Measurements from ENCODE around the gene PALLD.

The PALLD gene

DNA sequence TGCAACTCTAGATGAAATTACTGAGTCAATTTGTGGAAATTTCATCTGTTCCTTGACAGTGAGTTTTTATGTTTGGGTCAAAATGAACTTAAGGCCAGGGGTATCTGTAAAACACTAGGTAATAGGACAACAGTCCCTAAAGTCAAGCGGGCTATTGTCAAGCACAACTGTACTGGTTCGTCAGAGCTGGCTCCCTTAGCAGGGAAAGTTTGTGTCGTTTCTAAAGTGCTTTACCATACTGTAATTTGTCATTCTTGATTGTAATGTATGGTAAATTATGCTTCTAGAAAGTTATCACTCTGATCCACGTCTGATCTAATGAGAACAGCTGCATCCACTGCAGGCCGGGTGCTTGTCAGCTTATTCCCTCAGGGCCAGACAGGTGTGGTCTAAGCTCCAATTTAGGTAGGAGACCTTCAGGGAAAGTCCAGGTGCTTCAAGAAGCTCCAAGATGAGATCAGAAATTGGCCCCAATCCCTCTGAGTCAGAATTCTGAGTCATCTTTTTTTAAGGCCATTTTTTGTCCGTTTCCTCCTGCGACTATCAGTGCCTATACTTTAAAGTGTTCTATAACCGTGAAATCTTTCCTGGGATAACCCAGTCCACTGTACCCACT, 92.2 kb downstream of the PALLD start (continued):
- TF ChIP-seq, protein P1, sequence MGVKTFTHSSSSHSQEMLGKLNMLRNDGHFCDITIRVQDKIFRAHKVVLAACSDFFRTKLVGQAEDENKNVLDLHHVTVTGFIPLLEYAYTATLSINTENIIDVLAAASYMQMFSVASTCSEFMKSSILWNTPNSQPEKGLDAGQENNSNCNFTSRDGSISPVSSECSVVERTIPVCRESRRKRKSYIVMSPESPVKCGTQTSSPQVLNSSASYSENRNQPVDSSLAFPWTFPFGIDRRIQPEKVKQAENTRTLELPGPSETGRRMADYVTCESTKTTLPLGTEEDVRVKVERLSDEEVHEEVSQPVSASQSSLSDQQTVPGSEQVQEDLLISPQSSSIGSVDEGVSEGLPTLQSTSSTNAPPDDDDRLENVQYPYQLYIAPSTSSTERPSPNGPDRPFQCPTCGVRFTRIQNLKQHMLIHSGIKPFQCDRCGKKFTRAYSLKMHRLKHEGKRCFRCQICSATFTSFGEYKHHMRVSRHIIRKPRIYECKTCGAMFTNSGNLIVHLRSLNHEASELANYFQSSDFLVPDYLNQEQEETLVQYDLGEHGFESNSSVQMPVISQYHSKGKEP (tag by site-specific recombination; IDR thresholded peaks at IDR 0.05), result no peak
- TF ChIP-seq, protein P2, sequence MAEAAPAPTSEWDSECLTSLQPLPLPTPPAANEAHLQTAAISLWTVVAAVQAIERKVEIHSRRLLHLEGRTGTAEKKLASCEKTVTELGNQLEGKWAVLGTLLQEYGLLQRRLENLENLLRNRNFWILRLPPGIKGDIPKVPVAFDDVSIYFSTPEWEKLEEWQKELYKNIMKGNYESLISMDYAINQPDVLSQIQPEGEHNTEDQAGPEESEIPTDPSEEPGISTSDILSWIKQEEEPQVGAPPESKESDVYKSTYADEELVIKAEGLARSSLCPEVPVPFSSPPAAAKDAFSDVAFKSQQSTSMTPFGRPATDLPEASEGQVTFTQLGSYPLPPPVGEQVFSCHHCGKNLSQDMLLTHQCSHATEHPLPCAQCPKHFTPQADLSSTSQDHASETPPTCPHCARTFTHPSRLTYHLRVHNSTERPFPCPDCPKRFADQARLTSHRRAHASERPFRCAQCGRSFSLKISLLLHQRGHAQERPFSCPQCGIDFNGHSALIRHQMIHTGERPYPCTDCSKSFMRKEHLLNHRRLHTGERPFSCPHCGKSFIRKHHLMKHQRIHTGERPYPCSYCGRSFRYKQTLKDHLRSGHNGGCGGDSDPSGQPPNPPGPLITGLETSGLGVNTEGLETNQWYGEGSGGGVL (tag by site-specific recombination; IDR thresholded peaks at IDR 0.05), result 0 out of 2 replicates have a peak, but pooled peaks have one; percentile 13
- peak; percentile 20; the same call in 1 of the 2 replicates for TF ChIP-seq OSR2 (tag by site-specific recombination; IDR thresholded peaks at IDR 0.05)
- TF ChIP-seq ZFP41 (tag by site-specific recombination; IDR thresholded peaks at IDR 0.05; ENCODE audit: borderline replicate concordance), result no peak
- no peak for TF ChIP-seq ZNF311 (tag by site-specific recombination; IDR thresholded peaks at IDR 0.05; ENCODE audit: borderline replicate concordance)
- no peak for TF ChIP-seq ZNF37A (tag by site-specific recombination; IDR thresholded peaks at IDR 0.05)
- TF ChIP-seq ZNF776 (tag by site-specific recombination; IDR thresholded peaks at IDR 0.05; ENCODE audit: borderline replicate concordance), result no peak
- no peak for TF ChIP-seq ZNF785 (tag by site-specific recombination; IDR thresholded peaks at IDR 0.05)
- no peak for TF ChIP-seq ZNF621 (tag by site-specific recombination; IDR thresholded peaks at IDR 0.05)
- TF ChIP-seq, protein P3, sequence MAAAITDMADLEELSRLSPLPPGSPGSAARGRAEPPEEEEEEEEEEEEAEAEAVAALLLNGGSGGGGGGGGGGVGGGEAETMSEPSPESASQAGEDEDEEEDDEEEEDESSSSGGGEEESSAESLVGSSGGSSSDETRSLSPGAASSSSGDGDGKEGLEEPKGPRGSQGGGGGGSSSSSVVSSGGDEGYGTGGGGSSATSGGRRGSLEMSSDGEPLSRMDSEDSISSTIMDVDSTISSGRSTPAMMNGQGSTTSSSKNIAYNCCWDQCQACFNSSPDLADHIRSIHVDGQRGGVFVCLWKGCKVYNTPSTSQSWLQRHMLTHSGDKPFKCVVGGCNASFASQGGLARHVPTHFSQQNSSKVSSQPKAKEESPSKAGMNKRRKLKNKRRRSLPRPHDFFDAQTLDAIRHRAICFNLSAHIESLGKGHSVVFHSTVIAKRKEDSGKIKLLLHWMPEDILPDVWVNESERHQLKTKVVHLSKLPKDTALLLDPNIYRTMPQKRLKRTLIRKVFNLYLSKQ (tag by site-specific recombination; IDR thresholded peaks at IDR 0.05; ENCODE audit: borderline replicate concordance), result no peak

DNA sequence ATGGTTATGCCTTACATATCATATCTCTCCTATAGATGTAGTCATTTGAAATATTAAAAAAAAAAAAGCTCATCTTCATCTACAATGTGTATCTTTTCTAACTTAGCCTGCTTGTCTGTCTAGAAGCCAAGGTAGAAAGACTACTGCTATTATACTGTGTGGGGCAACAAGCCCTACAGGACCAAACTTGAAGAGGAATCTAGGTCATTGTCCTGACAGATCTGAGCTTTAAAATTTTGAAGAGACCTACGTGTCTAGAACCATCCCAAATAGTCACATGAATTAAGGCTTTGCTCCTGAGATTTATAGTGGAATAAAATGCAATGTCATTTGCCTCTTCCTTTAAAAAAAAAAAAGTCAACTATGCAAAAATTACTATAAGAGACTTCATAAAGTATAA, 95.8 kb downstream of the PALLD start:
- Histone ChIP-seq H3K36me3 (ENCODE audit: control insufficient read depth in 2 of 2, insufficient read depth in 1 of 2, low read length in 2 of 2) (no peaks in the 10 kb centered on the region), H3K27ac (ENCODE audit: extremely low read depth, low read depth, low read length) (no peak overlapping the region), H3K4me3 (ENCODE audit: low read depth, low read length) (no peak overlapping the region), H3K9me3 (ENCODE audit: control insufficient read depth, insufficient read depth, low read depth, low read length) (no peaks in the 10 kb centered on the region), H3K4me1 (ENCODE audit: control insufficient read depth, insufficient read depth, low read length) (no peaks in the 10 kb centered on the region)
- CTCF ChIA-PET, result interaction anchor here (0.7 to 1.9 kb wide), 2 partner anchors 40 to 331 kb away, joined by 5 to 9 read pairs; no protein-coding TSS in a partner anchor
- POLR2A ChIA-PET, result no interaction called here
- TF ChIP-seq, protein P4, sequence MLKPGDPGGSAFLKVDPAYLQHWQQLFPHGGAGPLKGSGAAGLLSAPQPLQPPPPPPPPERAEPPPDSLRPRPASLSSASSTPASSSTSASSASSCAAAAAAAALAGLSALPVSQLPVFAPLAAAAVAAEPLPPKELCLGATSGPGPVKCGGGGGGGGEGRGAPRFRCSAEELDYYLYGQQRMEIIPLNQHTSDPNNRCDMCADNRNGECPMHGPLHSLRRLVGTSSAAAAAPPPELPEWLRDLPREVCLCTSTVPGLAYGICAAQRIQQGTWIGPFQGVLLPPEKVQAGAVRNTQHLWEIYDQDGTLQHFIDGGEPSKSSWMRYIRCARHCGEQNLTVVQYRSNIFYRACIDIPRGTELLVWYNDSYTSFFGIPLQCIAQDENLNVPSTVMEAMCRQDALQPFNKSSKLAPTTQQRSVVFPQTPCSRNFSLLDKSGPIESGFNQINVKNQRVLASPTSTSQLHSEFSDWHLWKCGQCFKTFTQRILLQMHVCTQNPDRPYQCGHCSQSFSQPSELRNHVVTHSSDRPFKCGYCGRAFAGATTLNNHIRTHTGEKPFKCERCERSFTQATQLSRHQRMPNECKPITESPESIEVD (tag by site-specific recombination; IDR thresholded peaks at IDR 0.05), result no peak
- TF ChIP-seq ZNF544 (tag by site-specific recombination; IDR thresholded peaks at IDR 0.05) (no peak), KLF7 (tag by site-specific recombination; IDR thresholded peaks at IDR 0.05; ENCODE audit: borderline replicate concordance) (no peak), ZNF23 (tag by site-specific recombination; IDR thresholded peaks at IDR 0.05; ENCODE audit: borderline replicate concordance) (no peak), ZNF433 (tag by site-specific recombination; IDR thresholded peaks at IDR 0.05; ENCODE audit: low read depth) (no peak), ZBTB1 (tag by site-specific recombination; IDR thresholded peaks at IDR 0.05) (no peak), ZNF529 (tag by site-specific recombination; IDR thresholded peaks at IDR 0.05; ENCODE audit: insufficient replicate concordance) (no peak), ZFP41 (tag by site-specific recombination; IDR thresholded peaks at IDR 0.05; ENCODE audit: borderline replicate concordance) (no peak), BCL11B (tag by site-specific recombination; IDR thresholded peaks at IDR 0.05; ENCODE audit: low read depth) (no peak), ZNF133 (tag by site-specific recombination; IDR thresholded peaks at IDR 0.05) (no peak), MEIS1 (CRISPR knock-in tag; IDR thresholded peaks at IDR 0.05; ENCODE audit: borderline replicate concordance) (no peak), ZNF596 (tag by site-specific recombination; IDR thresholded peaks at IDR 0.05) (no peak)
- TF ChIP-seq, protein P5, sequence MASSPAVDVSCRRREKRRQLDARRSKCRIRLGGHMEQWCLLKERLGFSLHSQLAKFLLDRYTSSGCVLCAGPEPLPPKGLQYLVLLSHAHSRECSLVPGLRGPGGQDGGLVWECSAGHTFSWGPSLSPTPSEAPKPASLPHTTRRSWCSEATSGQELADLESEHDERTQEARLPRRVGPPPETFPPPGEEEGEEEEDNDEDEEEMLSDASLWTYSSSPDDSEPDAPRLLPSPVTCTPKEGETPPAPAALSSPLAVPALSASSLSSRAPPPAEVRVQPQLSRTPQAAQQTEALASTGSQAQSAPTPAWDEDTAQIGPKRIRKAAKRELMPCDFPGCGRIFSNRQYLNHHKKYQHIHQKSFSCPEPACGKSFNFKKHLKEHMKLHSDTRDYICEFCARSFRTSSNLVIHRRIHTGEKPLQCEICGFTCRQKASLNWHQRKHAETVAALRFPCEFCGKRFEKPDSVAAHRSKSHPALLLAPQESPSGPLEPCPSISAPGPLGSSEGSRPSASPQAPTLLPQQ (tag by site-specific recombination; IDR thresholded peaks at IDR 0.05), result no peak
- TF ChIP-seq, protein P3 (tag by site-specific recombination; IDR thresholded peaks at IDR 0.05; ENCODE audit: borderline replicate concordance), result no peak
- TF ChIP-seq, protein P6, sequence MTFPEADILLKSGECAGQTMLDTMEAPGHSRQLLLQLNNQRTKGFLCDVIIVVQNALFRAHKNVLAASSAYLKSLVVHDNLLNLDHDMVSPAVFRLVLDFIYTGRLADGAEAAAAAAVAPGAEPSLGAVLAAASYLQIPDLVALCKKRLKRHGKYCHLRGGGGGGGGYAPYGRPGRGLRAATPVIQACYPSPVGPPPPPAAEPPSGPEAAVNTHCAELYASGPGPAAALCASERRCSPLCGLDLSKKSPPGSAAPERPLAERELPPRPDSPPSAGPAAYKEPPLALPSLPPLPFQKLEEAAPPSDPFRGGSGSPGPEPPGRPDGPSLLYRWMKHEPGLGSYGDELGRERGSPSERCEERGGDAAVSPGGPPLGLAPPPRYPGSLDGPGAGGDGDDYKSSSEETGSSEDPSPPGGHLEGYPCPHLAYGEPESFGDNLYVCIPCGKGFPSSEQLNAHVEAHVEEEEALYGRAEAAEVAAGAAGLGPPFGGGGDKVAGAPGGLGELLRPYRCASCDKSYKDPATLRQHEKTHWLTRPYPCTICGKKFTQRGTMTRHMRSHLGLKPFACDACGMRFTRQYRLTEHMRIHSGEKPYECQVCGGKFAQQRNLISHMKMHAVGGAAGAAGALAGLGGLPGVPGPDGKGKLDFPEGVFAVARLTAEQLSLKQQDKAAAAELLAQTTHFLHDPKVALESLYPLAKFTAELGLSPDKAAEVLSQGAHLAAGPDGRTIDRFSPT (tag by site-specific recombination; IDR thresholded peaks at IDR 0.05), result no peak

Measured in HEK293 (cell line).